SH-SY5Y (cell line): Measurements from ENCODE around the gene OR2Z1.

Experiments used
- GATA2 ChIP-seq: IDR thresholded peaks from 2 replicates; pipeline ENCODE4 v1.6.1; 2011; ENCODE audit warnings: mild to moderate bottlenecking, low read depth, low read length
- GATA3 ChIP-seq: IDR thresholded peaks from 2 replicates; pipeline ENCODE4 v1.6.1; 2011; ENCODE audit warnings: low read depth, mild to moderate bottlenecking, low read length, moderate library complexity

Gene OR2Z1, protein sequence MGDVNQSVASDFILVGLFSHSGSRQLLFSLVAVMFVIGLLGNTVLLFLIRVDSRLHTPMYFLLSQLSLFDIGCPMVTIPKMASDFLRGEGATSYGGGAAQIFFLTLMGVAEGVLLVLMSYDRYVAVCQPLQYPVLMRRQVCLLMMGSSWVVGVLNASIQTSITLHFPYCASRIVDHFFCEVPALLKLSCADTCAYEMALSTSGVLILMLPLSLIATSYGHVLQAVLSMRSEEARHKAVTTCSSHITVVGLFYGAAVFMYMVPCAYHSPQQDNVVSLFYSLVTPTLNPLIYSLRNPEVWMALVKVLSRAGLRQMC

DNA sequence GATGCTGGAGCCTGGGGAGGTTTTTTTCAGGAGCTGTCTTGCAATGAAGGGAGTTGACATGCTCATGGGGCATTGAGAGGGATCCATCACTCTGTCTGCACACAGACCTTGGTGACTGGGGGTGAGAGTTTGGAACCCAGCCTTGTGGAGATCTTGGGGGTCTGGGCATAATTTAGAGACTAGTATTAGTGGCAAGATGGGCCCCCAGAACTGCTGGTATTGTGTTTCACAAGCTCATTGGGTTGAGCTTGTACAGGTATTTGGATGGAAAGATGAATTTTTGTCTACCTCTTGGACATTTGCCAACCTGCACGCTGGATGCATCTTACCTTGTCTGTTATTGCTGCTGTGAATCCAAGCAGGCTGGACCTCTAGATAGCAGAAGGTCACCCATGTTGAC is at the start of gene OR2Z1:
Gene OR2Z1, plus strand, starts transcription at position 301 of the 400 bp plus-strand sequence. CDS start 9,395 bp downstream, outside the sequence.
- TF ChIP-seq GATA3 = no peak
- TF ChIP-seq GATA2 = no peak

DNA sequence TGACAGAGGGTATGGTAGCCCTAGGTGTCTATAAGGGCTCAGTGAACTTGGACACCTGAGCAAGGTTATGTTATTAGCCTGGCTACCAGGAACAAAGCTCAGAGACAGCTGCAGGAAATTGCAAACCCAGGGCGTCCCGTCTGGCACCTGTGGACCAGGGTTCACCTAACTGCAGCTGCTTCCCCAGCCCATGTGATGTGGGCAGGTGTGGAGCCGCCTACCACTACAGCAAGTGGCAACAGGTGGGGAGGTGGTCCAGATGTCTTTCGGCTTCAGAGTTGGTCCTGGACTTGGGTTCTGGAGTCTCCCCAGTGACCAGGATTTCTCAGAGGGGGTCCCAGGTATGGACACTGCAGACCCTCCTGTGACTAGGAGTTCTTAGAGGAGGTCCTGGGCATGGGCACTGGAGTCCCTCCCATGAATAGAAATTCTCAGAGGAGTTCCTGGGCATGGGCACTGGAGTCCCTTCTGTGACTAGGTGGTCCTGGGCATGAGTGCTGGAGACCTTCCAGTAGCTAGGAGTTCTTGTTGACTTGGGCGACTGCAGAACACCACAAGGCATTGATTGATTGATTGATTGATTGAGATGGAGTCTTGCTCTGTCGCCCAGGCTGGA is 48.0 kb upstream of the OR2Z1 start:
- no peak for TF ChIP-seq GATA2
- TF ChIP-seq GATA3 = no peak

DNA sequence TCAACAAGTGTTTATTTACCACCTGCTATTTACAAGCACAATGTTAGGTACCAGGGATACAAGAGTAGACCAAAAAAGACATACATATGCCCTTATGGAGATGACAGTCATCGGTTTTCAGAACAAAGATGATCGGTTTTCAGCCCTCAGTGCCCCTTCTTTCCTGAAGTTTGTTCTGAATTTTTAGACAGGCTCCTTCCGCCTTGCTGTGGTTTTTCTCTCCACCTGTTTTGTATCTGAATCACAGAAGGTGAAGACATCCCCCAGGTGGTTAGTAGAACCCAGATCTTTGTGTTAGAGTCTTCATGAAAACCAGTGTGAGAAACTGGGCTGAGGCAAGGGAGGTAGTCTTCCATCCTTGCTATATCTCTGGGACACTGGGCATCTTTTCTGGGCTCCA is 46.4 kb upstream of the OR2Z1 start:
- TF ChIP-seq GATA3 (no peak), GATA2 (no peak)

DNA sequence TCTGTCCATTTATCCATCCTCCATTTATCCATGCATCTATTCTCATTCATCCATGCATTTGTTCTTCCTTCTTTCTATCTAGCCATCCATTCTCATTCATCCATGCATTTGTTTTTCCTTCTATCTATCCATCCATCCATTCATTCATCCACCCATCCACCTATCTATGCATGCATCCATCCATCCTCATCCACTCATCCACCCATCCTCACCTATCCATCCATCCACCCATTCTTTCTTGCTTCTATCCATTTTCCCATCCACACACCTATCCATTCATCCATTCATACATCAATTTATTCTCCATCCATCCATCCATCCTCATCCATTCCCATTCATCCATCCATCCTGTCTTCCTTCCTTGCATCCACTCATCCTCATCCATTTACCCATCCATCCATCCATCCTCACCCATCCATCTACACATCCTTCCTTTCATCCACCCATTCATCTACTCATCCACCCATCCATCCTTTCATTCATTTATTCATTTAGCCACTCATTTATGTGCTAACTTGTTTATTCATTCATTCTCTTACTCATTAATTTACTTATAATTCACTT is 43.1 kb upstream of the OR2Z1 start:
- TF ChIP-seq GATA3 = no peak
- no peak for TF ChIP-seq GATA2

DNA sequence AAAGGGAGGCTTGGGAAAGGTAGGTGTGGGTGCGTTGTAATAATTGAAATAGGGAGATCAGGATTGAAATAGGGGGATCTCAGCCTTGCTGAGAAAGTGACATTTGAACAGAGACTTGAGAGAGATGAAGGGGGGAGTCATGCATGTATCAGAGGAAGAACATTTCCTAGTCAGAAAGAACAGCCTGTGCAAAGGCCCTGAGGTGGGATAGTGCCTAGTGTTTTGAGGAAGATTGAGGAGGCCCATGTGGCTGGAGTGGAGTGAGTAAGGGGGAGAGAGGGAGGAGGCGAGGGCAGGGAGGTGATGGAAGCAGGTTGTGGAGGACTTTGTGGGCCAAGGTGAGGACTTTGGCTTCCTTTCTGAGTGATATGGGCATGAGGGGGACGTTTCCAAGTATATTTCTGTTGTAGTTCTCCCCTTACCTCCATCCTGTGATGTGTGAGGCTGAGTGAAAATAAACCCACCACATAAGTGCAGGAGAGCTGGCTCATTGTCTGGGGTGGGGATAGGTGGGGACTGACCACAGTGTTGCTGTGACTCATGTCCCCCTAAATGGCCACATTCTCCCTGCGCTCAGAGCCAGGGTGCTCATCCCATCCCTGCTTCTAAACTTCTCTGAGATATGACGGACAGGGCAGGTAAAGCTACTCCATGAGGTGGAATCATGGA is 40.6 kb upstream of the OR2Z1 start:
- no peak for TF ChIP-seq GATA3
- no peak for TF ChIP-seq GATA2

DNA sequence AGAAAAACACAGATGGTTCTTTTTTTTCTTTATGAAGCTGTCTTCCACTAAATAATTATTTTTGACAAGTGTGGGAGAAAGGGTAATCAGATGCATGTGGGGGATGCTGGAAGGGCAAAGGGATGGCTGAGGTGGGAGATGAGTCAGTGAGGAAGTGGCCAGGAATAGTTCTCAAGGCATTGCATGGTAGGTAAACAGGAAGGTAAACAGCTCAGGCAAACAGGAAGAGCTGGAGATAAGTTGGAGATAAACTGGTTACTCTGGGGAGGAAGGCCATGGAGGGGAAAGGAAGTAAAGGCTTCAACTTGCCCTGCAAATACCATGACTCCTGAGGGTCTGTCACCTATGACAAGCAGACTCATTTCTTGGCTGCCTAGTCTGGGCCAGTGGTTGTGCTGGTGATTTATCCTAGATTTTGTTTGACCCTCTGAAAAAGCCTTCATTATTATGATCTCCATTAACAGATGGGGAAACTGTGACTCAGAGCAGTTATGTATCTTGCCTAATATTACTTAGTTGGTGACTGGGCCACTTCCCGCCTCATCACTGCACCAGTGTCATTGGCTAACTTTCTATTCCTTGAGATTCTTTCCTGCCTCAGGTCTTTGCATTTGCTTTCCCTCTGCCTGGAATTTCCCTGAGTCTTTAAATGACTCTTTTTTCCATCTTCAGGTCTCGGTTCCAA is 39.9 kb upstream of the OR2Z1 start:
- TF ChIP-seq GATA3 = no peak
- no peak for TF ChIP-seq GATA2

DNA sequence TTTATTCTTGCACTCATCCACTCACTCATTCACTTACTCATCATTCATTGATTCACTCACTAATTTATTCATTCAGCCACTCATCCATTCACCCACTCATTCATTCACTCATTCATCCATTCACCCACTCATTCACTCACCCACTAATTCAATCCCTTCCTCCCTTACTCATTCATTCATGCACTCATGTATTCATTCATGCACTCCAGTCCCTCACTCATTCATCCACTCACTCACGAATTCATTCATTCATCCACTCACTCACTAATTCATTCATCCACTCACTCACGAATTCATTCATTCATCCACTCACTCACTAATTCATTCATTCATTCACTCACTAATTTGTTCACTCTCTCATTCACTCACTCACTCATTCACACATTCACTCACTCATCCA is 39.0 kb upstream of the OR2Z1 start:
- no peak for TF ChIP-seq GATA3
- no peak for TF ChIP-seq GATA2

DNA sequence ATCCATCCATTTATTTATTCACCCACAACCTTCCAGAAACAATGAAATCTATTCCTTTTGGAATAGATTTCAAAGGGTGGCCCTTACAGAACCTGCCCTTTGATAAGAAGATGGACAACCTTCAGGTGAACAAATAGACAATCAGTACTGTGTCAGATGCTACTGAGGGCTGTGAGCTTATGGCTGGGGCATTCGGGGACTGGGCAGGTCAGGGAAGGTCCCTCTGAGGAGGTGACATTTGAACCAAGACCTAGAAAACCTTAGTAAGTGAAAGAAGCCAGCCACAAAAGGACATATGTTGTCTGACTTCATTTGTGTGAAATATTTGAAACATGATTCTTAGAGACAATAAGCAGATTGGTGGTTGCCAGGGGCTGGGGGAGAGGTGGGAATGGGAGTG is 38.5 kb upstream of the OR2Z1 start:
- TF ChIP-seq GATA3 (no peak), GATA2 (no peak)

DNA sequence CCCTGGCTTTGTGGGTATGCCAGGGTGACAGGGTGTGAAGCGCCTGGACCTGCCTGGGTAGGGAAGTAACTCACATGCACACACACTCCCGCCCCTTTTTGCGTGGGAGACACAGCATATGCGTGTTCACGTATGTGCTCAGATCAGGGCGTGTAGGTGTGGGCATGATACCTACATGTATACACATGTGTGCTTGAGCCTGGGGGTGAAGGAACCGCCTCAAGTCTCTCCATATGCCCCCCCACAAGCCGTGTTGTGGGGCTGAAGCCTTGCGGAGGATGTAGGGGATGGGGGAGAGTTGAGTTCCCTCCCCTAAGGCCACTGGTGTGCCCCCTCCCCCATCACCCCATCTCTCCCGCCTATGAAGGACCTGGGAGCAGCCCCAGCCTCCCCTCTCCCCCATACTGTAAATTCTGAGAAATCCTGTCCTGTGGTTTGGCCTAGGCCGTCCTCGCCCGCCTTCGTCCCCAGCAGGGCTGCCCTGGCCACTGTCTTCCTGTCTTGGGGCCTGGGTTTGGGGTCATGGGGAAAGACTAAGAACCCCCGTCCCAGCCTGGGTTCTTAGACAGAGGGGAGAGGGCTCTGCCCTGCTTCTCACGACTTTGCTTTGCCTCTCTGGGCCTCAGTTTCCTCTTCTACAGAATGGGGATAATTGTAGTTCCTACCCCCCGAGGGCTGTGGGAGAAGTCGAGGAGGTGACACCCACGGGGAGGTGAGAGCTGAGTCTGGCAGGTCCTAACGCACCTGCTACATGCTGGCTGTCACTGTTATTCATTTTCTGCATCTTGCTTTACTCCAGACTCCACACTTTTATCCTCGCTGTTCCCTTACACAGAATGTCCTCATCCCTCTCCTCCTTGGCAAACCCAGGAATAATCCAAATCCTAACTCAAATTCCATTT is 37.2 kb upstream of the OR2Z1 start:
- TF ChIP-seq GATA3 = no peak
- no peak for TF ChIP-seq GATA2

DNA sequence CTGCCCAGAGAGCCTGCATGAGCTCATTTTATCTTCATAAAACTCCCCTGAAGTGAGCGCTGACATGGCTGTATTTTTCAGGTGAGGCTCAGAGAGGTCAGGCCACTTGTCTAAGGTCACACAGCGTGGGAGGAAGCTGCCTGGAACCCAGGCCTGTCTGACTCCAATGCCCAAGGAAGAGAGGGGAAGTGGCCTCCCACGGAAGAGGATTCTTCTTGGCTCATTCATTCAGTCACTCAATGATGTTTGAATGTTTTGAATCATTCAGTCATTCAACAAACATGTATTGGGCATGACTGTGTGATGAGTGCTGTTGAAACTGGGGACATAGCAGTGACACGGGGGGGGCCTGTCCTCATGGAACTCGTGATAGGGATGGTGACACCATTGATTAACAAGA is 34.9 kb upstream of the OR2Z1 start:
- TF ChIP-seq GATA3 (no peak), GATA2 (no peak)

DNA sequence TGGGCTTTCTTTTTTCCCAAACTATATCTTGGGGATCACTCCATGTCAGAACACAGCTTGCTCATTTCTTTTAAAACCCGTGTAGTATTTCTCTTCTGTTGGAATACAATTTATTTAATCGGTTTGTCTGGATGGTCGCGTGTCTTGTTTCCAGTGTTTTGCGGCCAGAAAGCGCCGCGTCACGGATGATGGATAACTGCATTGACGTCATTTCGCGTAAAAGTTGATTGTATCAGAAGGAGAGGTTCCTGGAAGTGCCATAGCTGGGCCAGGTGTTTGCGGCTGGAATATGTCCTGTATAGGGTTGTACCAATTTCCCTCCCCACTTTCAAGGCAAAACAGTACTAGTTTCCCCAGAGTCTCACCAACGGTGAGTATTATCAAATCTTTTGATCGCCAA is 32.5 kb upstream of the OR2Z1 start:
- no peak for TF ChIP-seq GATA2

DNA sequence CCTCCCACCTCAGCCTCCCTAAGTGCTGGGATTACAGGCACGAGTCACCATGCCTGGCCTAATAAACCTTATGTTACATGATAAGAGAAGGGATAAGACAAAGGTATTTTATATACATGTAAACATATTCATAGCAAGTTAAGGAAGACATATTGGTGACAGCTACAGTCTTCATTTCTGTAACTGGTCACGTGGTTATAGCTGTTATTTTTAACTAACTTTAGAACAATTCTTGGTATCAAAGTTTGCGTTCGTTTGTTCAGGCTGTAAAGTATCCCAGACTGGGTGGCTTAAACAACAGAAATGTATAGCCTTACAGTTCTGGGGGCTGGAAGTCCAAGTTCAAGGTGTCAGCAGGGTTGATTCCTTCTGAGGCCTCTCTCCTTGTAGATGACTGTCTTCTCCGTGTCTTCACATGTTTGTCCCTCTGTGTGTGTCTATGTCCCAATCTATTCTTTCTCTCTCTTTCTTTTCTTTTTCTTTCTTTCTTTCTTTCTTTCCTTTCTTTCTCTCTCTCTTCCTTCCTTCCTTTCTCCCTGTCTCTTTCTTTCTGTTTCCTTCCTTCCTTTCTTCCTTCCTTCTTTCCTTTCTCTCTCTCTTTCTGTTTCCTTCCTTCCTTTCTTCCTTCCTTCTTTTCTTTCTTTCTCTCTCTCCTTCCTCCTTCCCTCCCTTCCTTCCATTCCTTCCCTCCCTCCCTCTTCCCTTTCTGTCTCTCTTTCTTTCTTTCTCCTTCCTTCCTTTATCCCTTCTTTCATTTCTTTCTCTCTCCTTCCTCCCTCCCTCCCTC is 30.5 kb upstream of the OR2Z1 start:
- no peak for TF ChIP-seq GATA3
- no peak for TF ChIP-seq GATA2
